ENCODE measurements around the gene ZNF664. TPM values are rescaled to one million over a fixed set of nuclear protein-coding genes. Genes with fewer than 3 reads are reported as not detected.

ZNF664 gene
- total and polyA plus RNA-seq, 12 donors = 36.9 to 94.6 (median 76.9) TPM

GRCh38 chr12:123965382-123965781 is 7.6 kb upstream of the ZNF664 start:
- WGBS, 2 donors = 59 to 62% methylated on average over 5 of the region's 5 CpGs
- Histone ChIP-seq H3K36me3 (peaks cover 0 to 17% (median 0%) of the 10 kb centered on the region in 9 donors), H3K27me3 (no peaks in the 10 kb centered on the region), H3K4me1 (peaks cover 0 to 78% (median 12%) of the 10 kb centered on the region in 9 donors), H3K9me3 (no peaks in the 10 kb centered on the region), H3K27ac (peak overlapping the region in 4 of 10 donors; percentile 18 to 52 (median 32)), H3K4me3 (no peak overlapping the region)
- ATAC-seq = peak in 7 of 8 donors; percentile 43 to 73 (median 56)
- intact Hi-C loops (cut with DNase I) = no loop called here
- no peak for TF ChIP-seq CTCF (IDR thresholded peaks at IDR 0.05)
- DNase-seq = no peak

- TF ChIP-seq CTCF (IDR thresholded peaks at IDR 0.05) = no peak
- Histone ChIP-seq H3K4me1 (peaks cover 0 to 78% (median 16%) of the 10 kb centered on the region in 9 donors), H3K27me3 (no peaks in the 10 kb centered on the region), H3K27ac (peak overlapping the region in 3 of 10 donors; percentile 37 to 52 (median 38)), H3K36me3 (peaks cover 0 to 17% (median 0%) of the 10 kb centered on the region in 9 donors), H3K9me3 (no peaks in the 10 kb centered on the region), H3K4me3 (no peak overlapping the region)
- intact Hi-C loops (cut with DNase I) = no loop called here
- 82 to 90% methylated on average over 3 of the region's 3 CpGs for WGBS, 2 donors
- DNase-seq (no peak), ATAC-seq (no peak)
These were observed 6.4 kb upstream of the ZNF664 start for GRCh38 chr12:123966596-123966995.

- Histone ChIP-seq H3K36me3 (peaks cover 0 to 17% (median 0%) of the 10 kb centered on the region in 9 donors), H3K9me3 (no peaks in the 10 kb centered on the region), H3K27ac (peak overlapping the region in 3 of 10 donors; percentile 37 to 52 (median 38)), H3K4me3 (no peak overlapping the region), H3K27me3 (no peaks in the 10 kb centered on the region), H3K4me1 (peaks cover 0 to 76% (median 16%) of the 10 kb centered on the region in 9 donors)
- 71% methylated on average over 8 of the region's 8 CpGs for WGBS, 2 donors
- TF ChIP-seq CTCF (IDR thresholded peaks at IDR 0.05) = no peak
- intact Hi-C loops (cut with DNase I) = no loop called here
- DNase-seq (no peak), ATAC-seq (no peak)
These were observed 5.9 kb upstream of the ZNF664 start for GRCh38 chr12:123967121-123967586.

- H3K4me1 ChIP-seq = peaks cover 0 to 72% (median 23%) of the 10 kb centered on the region in 9 donors
- peaks cover 0 to 23% (median 0%) of the 10 kb centered on the region in 9 donors for H3K36me3 ChIP-seq
- no peak for DNase-seq
- 27 to 28% methylated on average over 10 of the region's 10 CpGs for WGBS, 2 donors
- no peaks in the 10 kb centered on the region for H3K9me3 ChIP-seq
- no peak for TF ChIP-seq CTCF (IDR thresholded peaks at IDR 0.05)
- peak overlapping the region; percentile 92 to 98 (median 94) for H3K27ac ChIP-seq
- H3K4me3 ChIP-seq = peak overlapping the region; percentile 73 to 98 (median 94)
- no peaks in the 10 kb centered on the region for H3K27me3 ChIP-seq
- no peak for ATAC-seq
- intact Hi-C loops (cut with DNase I) = loop anchor here in 1 of 10 donors (10.0 kb wide), 1 partner anchor 257 kb away; the partner anchor contains the start of gene ATP6V0A2
These were observed 1.6 kb upstream of the ZNF664 start for GRCh38 chr12:123971449-123971769.

Data from heart right ventricle (tissue), 16 donors.